Measurements from ENCODE around the gene CEP250.
"Not testable (repeated sequence)": the region's sequence is repeated elsewhere in the genome, so short reads cannot be mapped to it uniquely, and the experiment has no call there.

The CEP250 gene

DNA sequence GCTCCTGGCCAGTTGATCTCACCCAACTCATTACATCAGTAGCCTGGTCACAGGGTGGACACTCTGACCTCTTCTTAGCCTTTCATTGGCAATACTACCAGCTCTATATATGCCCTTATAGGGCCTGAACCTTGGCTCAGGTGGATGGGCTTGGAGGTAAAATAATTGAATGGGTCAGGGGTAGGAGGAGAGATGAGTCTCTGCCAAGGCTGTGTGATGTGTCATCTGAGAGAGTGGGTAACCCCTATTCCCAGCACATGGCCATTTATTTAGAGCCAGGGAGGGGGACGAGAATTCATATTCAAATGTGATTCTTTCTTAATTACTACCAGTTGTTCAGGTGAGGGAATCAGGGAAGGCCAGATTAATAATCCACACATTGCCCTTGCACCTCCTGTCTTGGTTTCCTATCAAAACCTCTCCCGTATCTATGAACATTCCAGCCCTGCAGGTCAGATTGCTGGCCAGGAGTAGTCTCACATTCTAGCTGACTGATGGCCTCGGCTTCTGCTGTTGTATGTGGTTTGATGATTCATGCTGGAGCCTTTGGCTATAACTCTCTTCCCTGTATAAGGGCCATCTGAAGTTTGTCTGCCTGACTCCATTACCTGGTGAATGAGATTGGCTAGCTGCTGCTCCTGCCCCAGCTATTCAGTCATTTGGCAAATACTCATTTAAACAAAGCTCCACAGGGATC is 60.7 kb downstream of the CEP250 start:
- H3K27me3 ChIP-seq (ENCODE audit: control insufficient read depth in 2 of 2, insufficient read depth in 2 of 2, low read length in 2 of 2) = no peaks in the 10 kb centered on the region
- H3K9ac ChIP-seq (ENCODE audit: low read depth in 1 of 2, low read length in 2 of 2) = no peak overlapping the region
- H3K4me3 ChIP-seq (ENCODE audit: low read length in 2 of 2) = no peak overlapping the region
- no peaks in the 10 kb centered on the region for H3K4me1 ChIP-seq (ENCODE audit: control insufficient read depth in 2 of 2, insufficient read depth in 2 of 2, low read length in 2 of 2)
- H3K36me3 ChIP-seq (ENCODE audit: control insufficient read depth in 2 of 2, insufficient read depth in 2 of 2, low read length in 2 of 2) = peaks cover 8 to 28% of the 10 kb centered on the region in 2 donors
- no peaks in the 10 kb centered on the region for H3K9me3 ChIP-seq (ENCODE audit: control insufficient read depth in 2 of 2, low read length in 2 of 2)
- no peak overlapping the region for H3K27ac ChIP-seq (ENCODE audit: low read depth in 2 of 2, low read length in 2 of 2)

DNA sequence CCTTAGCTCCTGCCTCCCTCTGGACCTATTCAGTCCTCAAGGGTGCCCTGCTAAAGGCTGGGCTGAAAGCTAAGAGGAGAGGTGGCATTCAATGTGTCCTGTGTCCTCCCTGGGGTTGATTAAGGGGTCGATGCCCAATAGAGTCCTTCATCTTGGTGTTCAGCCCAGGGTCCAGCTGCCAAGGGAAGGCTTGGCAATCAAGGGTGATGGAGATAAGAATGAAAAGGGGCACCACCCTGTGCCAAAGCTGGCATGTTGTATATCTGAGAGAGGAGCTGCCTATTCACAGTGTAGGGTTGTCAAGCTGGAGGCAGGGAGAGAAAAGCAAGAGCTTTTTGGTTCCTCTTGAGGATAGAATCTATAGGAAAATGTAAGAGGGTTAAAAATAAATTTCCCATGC is 61.7 kb downstream of the CEP250 start:
- Histone ChIP-seq H3K27me3 (ENCODE audit: control insufficient read depth in 2 of 2, insufficient read depth in 2 of 2, low read length in 2 of 2) (no peaks in the 10 kb centered on the region), H3K27ac (ENCODE audit: low read depth in 2 of 2, low read length in 2 of 2) (no peak overlapping the region), H3K4me3 (ENCODE audit: low read length in 2 of 2) (no peak overlapping the region), H3K36me3 (ENCODE audit: control insufficient read depth in 2 of 2, insufficient read depth in 2 of 2, low read length in 2 of 2) (peaks cover 0 to 19% of the 10 kb centered on the region in 2 donors), H3K9ac (ENCODE audit: low read depth in 1 of 2, low read length in 2 of 2) (no peak overlapping the region), H3K4me1 (ENCODE audit: control insufficient read depth in 2 of 2, insufficient read depth in 2 of 2, low read length in 2 of 2) (no peaks in the 10 kb centered on the region), H3K9me3 (ENCODE audit: control insufficient read depth in 2 of 2, low read length in 2 of 2) (no peaks in the 10 kb centered on the region)

DNA sequence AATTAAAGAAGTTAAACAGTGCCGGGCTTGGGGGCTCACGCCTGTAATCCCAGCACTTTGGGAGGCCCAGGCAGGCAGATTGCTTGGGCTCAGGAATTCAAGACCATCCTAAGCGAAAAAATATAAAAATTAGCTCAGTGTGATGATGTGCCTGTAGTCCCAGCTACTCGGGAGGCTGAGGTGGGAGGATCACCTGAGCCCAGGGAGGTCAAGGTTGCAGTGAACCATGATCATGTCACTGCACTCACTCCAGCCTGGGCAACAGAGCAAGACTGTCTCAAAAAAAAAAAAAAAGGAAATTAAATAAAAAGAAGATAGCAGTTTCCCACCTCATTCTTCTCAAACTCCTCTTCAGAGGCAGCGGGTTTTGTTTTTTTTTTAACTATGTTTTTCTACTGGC is 62.4 kb downstream of the CEP250 start:
- not testable (repeated sequence) for H3K9ac ChIP-seq (ENCODE audit: low read depth in 1 of 2, low read length in 2 of 2); H3K4me1 ChIP-seq (ENCODE audit: control insufficient read depth in 2 of 2, insufficient read depth in 2 of 2, low read length in 2 of 2); H3K9me3 ChIP-seq (ENCODE audit: control insufficient read depth in 2 of 2, low read length in 2 of 2); H3K27ac ChIP-seq (ENCODE audit: low read depth in 2 of 2, low read length in 2 of 2); H3K27me3 ChIP-seq (ENCODE audit: control insufficient read depth in 2 of 2, insufficient read depth in 2 of 2, low read length in 2 of 2); H3K4me3 ChIP-seq (ENCODE audit: low read length in 2 of 2)
- peaks cover 0 to 15% of the 10 kb centered on the region in 2 donors for H3K36me3 ChIP-seq (ENCODE audit: control insufficient read depth in 2 of 2, insufficient read depth in 2 of 2, low read length in 2 of 2)

DNA sequence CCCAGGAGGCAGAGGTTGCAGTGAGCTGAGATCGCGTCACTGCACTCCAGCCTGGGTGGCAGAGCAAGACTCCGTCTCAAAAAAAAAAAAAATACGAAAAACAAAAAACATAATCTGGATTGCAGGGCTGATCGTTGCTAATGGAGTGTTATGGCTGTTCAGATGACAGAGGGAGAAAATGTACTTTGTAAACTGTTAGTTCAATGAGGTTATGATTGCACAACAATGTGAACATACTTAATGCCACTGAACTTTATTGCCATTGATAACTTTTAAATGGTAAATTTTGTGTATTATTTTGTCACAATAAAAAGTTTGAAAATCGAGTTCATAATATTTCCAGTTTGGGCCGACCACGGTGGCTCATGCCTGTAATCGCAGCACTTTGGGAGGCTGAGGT is 63.6 kb downstream of the CEP250 start:
- no peak overlapping the region for H3K4me3 ChIP-seq (ENCODE audit: low read length in 2 of 2)
- H3K27me3 ChIP-seq (ENCODE audit: control insufficient read depth in 2 of 2, insufficient read depth in 2 of 2, low read length in 2 of 2) = no peaks in the 10 kb centered on the region
- H3K4me1 ChIP-seq (ENCODE audit: control insufficient read depth in 2 of 2, insufficient read depth in 2 of 2, low read length in 2 of 2) = no peaks in the 10 kb centered on the region
- H3K9me3 ChIP-seq (ENCODE audit: control insufficient read depth in 2 of 2, low read length in 2 of 2) = no peaks in the 10 kb centered on the region
- H3K36me3 ChIP-seq (ENCODE audit: control insufficient read depth in 2 of 2, insufficient read depth in 2 of 2, low read length in 2 of 2) = peaks cover 0 to 11% of the 10 kb centered on the region in 2 donors
- no peak overlapping the region for H3K9ac ChIP-seq (ENCODE audit: low read depth in 1 of 2, low read length in 2 of 2)
- H3K27ac ChIP-seq (ENCODE audit: low read depth in 2 of 2, low read length in 2 of 2) = no peak overlapping the region

DNA sequence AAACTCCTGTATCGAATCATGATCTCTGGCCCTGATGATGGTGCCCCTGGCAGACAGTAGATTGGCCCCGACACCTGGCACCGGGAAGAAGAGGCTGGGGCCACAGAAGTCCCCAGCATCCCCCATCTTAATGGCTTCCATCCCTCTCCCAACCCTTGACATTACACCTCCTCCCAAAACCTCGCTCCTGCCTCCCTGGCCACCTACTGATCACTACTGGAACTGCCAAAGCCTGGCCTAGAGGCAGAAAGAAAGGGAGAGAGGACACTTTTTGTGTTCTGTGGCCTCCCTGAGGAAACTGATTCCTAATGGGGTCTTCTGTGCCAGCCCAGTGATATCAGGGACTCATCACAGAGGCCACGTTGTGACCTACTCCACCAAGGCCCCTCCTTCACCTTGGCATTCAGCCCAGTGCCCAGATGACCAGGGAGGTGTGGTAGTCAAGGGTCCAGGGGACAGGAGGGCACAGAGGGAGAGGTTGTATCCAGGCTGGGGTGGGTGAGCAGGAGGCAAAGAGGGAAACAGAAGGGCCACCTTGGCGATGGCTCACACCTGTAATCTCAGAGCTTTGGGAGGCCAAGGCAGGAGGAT is 68.0 kb downstream of the CEP250 start:
- Histone ChIP-seq H3K9me3 (ENCODE audit: control insufficient read depth in 2 of 2, low read length in 2 of 2) (no peaks in the 10 kb centered on the region), H3K4me3 (ENCODE audit: low read length in 2 of 2) (no peak overlapping the region), H3K27ac (ENCODE audit: low read depth in 2 of 2, low read length in 2 of 2) (no peak overlapping the region), H3K4me1 (ENCODE audit: control insufficient read depth in 2 of 2, insufficient read depth in 2 of 2, low read length in 2 of 2) (no peaks in the 10 kb centered on the region), H3K27me3 (ENCODE audit: control insufficient read depth in 2 of 2, insufficient read depth in 2 of 2, low read length in 2 of 2) (no peaks in the 10 kb centered on the region), H3K36me3 (ENCODE audit: control insufficient read depth in 2 of 2, insufficient read depth in 2 of 2, low read length in 2 of 2) (no peaks in the 10 kb centered on the region), H3K9ac (ENCODE audit: low read depth in 1 of 2, low read length in 2 of 2) (no peak overlapping the region)

DNA sequence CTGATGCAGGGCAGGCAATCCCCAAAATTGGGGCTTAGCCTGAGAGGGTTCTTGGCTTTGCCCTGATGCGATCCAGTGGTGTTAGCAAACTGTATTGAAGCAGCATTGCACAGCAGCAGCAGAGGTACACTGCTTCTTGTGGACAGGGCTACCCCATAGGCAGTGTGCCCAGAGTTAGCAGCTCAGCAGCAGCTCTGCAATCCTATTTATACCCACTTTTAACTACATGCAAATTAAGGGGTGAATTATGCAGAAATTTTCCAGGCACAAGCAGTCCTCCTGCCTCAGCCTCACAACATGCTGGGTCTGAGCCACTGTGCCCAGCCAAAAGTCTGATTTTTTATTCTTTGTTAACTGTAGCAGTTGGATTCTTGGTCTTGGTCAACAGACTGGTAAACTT is 70.2 kb downstream of the CEP250 start:
- H3K9ac ChIP-seq (ENCODE audit: low read depth in 1 of 2, low read length in 2 of 2) = no peak overlapping the region
- H3K27me3 ChIP-seq (ENCODE audit: control insufficient read depth in 2 of 2, insufficient read depth in 2 of 2, low read length in 2 of 2) = no peaks in the 10 kb centered on the region
- H3K4me1 ChIP-seq (ENCODE audit: control insufficient read depth in 2 of 2, insufficient read depth in 2 of 2, low read length in 2 of 2) = no peaks in the 10 kb centered on the region
- no peaks in the 10 kb centered on the region for H3K9me3 ChIP-seq (ENCODE audit: control insufficient read depth in 2 of 2, low read length in 2 of 2)
- H3K27ac ChIP-seq (ENCODE audit: low read depth in 2 of 2, low read length in 2 of 2) = no peak overlapping the region
- no peaks in the 10 kb centered on the region for H3K36me3 ChIP-seq (ENCODE audit: control insufficient read depth in 2 of 2, insufficient read depth in 2 of 2, low read length in 2 of 2)
- no peak overlapping the region for H3K4me3 ChIP-seq (ENCODE audit: low read length in 2 of 2)

DNA sequence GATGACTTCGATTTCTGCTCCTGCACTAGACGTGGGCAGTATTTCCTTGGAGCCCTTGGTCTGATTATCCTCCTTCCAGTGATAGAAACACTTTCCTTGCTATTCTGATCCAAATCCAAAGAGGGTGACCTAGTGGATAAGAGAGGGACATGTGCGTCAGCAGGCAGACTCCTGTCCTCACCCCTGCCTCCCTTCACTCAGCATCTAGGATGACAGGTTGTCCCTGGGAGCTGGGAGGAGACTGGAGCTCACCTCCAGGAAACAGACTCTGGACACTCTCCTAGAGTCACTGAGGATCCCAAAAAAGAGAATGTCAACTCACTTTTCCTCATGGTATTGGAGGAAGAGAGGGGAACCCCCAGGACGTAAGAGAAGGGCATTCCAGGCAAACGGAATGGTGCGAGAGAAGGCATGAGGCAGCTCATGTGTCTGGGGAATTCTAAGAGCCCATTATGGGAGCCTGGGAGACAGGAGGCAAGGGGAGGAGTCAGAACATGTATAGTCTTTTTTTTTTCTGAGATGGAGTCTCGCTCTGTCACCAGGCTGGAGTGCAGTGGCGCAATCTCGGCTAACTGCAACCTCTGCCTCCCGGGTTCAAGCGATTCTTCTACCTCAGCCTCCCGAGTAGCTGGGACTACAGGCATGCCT is 71.8 kb downstream of the CEP250 start:
- Histone ChIP-seq H3K9me3 (ENCODE audit: control insufficient read depth in 2 of 2, low read length in 2 of 2) (no peaks in the 10 kb centered on the region), H3K27me3 (ENCODE audit: control insufficient read depth in 2 of 2, insufficient read depth in 2 of 2, low read length in 2 of 2) (no peaks in the 10 kb centered on the region), H3K9ac (ENCODE audit: low read depth in 1 of 2, low read length in 2 of 2) (no peak overlapping the region), H3K27ac (ENCODE audit: low read depth in 2 of 2, low read length in 2 of 2) (no peak overlapping the region), H3K36me3 (ENCODE audit: control insufficient read depth in 2 of 2, insufficient read depth in 2 of 2, low read length in 2 of 2) (no peaks in the 10 kb centered on the region), H3K4me1 (ENCODE audit: control insufficient read depth in 2 of 2, insufficient read depth in 2 of 2, low read length in 2 of 2) (no peaks in the 10 kb centered on the region), H3K4me3 (ENCODE audit: low read length in 2 of 2) (no peak overlapping the region)

DNA sequence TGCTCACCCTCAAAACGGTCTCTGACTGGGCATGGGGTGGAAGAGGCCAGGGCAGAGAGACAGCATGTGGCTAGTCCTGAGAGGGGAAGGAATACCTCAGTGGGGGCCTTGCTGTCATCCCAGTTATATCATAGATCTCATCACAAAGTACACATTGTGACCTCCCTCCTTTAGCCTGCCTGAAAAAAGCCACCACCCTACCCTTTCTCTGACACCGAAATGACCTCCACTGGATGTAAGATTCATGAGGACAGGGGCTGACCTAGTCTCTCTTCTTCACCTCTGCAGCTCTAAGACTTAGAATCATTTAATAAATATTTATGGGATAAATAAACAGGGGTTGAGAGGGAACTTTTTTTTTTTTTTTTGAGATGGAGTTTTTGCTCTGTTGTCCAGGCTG is 74.2 kb downstream of the CEP250 start, which contains the start of gene C20orf173:
TSS of gene C20orf173 (minus strand) at position 101 of the 400 bp plus-strand sequence. CDS start 279 bp downstream, outside the sequence.
- Histone ChIP-seq H3K9ac (ENCODE audit: low read depth in 1 of 2, low read length in 2 of 2) (no peak within 1 kb of the TSS), H3K4me1 (ENCODE audit: control insufficient read depth in 2 of 2, insufficient read depth in 2 of 2, low read length in 2 of 2) (no peaks in the 10 kb centered on the region), H3K27ac (ENCODE audit: low read depth in 2 of 2, low read length in 2 of 2) (no peak within 1 kb of the TSS), H3K27me3 (ENCODE audit: control insufficient read depth in 2 of 2, insufficient read depth in 2 of 2, low read length in 2 of 2) (no peaks in the 10 kb centered on the region), H3K36me3 (ENCODE audit: control insufficient read depth in 2 of 2, insufficient read depth in 2 of 2, low read length in 2 of 2) (no peaks in the 10 kb centered on the region), H3K4me3 (ENCODE audit: low read length in 2 of 2) (no peak within 1 kb of the TSS), H3K9me3 (ENCODE audit: control insufficient read depth in 2 of 2, low read length in 2 of 2) (no peaks in the 10 kb centered on the region)

DNA sequence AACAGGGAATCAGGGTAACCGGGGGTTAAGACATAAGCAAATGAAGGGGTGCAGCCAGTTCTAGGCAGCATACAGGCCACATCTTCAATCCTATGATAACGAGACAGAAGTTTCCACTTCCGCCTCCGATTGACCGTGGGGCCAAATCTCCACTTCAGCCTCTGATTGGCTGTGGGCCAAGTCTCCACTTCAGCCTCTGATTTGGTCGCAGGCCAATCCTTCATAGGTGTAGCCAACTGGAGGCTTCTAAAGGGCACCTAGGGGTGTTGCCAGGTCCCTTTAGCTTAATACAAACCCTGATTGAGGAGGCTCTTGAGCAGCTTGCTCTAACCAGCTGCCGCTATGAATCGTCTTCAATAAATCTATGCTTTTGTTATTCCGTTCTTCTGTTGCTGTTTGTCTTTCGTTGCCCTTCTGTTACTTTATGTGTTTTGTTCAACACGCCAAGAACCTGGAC is 84.4 kb downstream of the CEP250 start:
- Histone ChIP-seq H3K36me3 (ENCODE audit: control insufficient read depth in 2 of 2, insufficient read depth in 2 of 2, low read length in 2 of 2) (peaks cover 2 to 10% of the 10 kb centered on the region in 2 donors), H3K27me3 (ENCODE audit: control insufficient read depth in 2 of 2, insufficient read depth in 2 of 2, low read length in 2 of 2) (no peaks in the 10 kb centered on the region)

DNA sequence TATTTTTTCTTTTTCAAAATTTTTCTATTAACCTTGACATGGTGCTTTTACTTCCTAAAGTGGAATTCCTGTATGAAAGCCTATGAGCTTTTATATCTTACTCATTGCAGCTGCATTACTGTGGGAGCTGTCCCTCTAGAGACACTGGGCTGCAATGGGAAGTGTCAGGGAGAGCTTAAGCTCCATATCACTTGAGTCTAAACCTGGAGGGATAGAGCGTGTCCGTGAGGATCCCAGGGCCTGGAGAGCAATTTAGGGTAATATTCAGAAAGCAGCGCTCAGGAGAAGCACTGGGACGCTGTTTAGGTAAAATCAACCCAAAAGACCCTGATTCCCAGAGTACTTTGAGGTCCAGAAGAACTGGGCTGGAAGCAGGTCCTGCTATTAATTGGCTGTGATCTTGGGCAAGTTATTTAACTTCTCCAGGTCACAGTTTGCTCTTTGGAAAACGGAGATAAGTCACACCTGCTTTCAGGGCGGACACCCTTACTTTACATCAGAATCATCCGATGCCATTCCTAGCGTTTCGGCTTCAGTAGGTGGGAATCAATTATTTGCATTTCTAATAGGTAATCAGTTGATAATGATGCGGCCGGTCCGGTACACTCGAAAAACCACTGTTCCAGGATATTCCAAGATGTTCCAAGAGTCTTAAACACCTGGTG is 85.9 kb downstream of the CEP250 start:
- Histone ChIP-seq H3K9ac (ENCODE audit: low read depth in 1 of 2, low read length in 2 of 2) (peak overlapping the region in 1 of 2 donors; percentile 81), H3K4me1 (ENCODE audit: control insufficient read depth in 2 of 2, insufficient read depth in 2 of 2, low read length in 2 of 2) (peaks cover 0 to 10% of the 10 kb centered on the region in 2 donors), H3K27ac (ENCODE audit: low read depth in 2 of 2, low read length in 2 of 2) (no peak overlapping the region), H3K36me3 (ENCODE audit: control insufficient read depth in 2 of 2, insufficient read depth in 2 of 2, low read length in 2 of 2) (peaks cover 8 to 18% of the 10 kb centered on the region in 2 donors), H3K4me3 (ENCODE audit: low read length in 2 of 2) (peak overlapping the region; percentile 88 to 94), H3K27me3 (ENCODE audit: control insufficient read depth in 2 of 2, insufficient read depth in 2 of 2, low read length in 2 of 2) (no peaks in the 10 kb centered on the region), H3K9me3 (ENCODE audit: control insufficient read depth in 2 of 2, low read length in 2 of 2) (no peaks in the 10 kb centered on the region)

More for the DNA sequence above, 84.4 kb downstream of the CEP250 start:
- Histone ChIP-seq H3K4me3 (ENCODE audit: low read length in 2 of 2) (peak overlapping the region in 1 of 2 donors; percentile 48), H3K4me1 (ENCODE audit: control insufficient read depth in 2 of 2, insufficient read depth in 2 of 2, low read length in 2 of 2) (peaks cover 0 to 10% of the 10 kb centered on the region in 2 donors), H3K9me3 (ENCODE audit: control insufficient read depth in 2 of 2, low read length in 2 of 2) (no peaks in the 10 kb centered on the region), H3K9ac (ENCODE audit: low read depth in 1 of 2, low read length in 2 of 2) (no peak overlapping the region), H3K27ac (ENCODE audit: low read depth in 2 of 2, low read length in 2 of 2) (no peak overlapping the region)
